ES-I3 (cell line): Measurements from ENCODE around the gene PITPNC1.
"Not testable (repeated sequence)": the region's sequence is repeated elsewhere in the genome, so short reads cannot be mapped to it uniquely, and the experiment has no call there.

Experiments
- H3K36me3 ChIP-seq: 2 replicates; pipeline ENCODE4 v1.6.1; 2013; ENCODE audit warnings: mild to moderate bottlenecking, low read length, control low read depth, moderate library complexity; ENCODE audit not compliant: insufficient read depth
- H3K4me1 ChIP-seq: 2 replicates; pipeline ENCODE4 v1.6.1; 2013; ENCODE audit warnings: mild to moderate bottlenecking, control low read depth, low read length; ENCODE audit not compliant: insufficient read depth
- H3K9ac ChIP-seq: 2 replicates; pipeline ENCODE4 v1.6.1; 2013; ENCODE audit warnings: low read depth, mild to moderate bottlenecking, low read length, moderate library complexity
- H3K9me3 ChIP-seq: 2 replicates; pipeline ENCODE4 v1.6.1; 2013; ENCODE audit warnings: mild to moderate bottlenecking, low read length, moderate library complexity; ENCODE audit not compliant: control insufficient read depth, insufficient read depth

The PITPNC1 gene

DNA sequence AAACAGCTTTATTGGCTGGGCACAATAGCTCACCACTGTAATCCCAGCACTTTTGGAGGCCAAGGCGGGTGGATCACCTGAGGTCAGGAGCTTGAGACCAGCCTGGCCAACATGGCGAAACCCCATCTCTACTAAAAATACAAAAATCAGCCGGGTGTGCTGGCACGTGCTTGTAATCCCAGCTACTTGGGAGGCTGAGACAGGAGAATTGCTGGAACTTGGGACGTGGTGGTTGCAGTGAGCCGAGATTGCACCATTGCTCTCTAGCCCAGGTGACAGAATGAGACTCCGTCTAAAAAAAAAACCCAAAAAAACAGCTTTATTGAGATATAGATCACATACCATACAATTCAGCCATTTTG is 274.1 kb downstream of the PITPNC1 start:
- H3K9ac ChIP-seq, H3K9me3 ChIP-seq, H3K36me3 ChIP-seq: not testable (repeated sequence)
- H3K4me1 ChIP-seq: peaks cover 17% of the 10 kb centered on the region

DNA sequence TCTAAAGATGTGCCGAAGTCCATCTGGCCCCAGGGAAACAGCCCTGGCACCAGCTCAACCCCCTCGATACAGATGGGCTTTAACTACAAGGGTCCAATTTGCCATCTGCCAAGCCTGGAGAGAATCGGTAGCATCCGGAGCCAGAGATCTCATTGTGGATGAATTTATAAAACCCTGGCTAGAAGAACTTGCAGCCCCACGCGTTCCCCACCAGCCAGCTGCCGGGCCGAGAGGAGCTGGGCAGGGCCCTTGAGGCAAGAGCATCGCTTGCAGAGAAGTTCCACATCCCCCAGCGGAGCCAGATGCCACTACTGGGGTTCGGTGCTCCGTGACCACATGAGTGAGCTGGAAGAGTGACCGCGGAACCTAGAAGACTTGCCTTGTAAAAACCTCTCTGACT is 275.4 kb downstream of the PITPNC1 start:
- Histone ChIP-seq H3K9ac (no peak overlapping the region), H3K9me3 (no peaks in the 10 kb centered on the region), H3K36me3 (peaks cover 2% of the 10 kb centered on the region; the same call in 1 of the 2 replicates), H3K4me1 (peaks cover 17% of the 10 kb centered on the region)

DNA sequence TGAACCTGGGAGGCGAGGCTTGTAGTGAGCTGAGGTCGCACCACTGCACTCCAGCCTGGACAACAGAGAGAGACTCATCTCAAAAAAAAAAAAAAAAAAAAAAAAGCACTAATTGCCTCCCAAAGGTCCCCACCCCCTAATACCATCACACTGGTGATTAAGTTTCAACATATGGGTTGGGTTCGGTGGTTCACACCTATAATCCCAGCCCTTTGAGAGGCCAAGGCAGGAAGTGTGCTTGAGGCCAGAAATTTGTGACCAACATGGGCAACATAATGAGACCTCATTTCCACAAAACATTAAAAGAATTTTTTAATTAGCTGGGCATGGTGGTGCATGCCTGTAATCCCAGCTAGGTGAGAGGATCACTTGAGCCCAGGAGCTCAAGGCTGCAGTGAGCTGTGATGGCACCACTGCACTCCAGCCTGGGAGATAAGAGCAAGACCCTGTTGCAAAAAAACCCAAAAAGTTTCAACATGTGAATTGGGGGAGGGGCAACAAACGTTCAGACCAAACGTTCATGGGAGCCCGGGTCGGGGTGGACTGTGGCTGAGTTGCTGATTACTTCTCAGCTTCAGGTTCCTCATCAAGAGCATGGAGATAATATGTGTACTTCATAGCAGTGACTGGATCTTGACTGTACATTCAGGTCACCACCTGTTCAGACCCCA is 278.5 kb downstream of the PITPNC1 start:
- H3K36me3 ChIP-seq: peaks cover 2% of the 10 kb centered on the region; the same call in 1 of the 2 replicates
- no peak overlapping the region for H3K9ac ChIP-seq
- H3K9me3 ChIP-seq: peaks cover 14% of the 10 kb centered on the region
- peaks cover 5% of the 10 kb centered on the region; the same call in 1 of the 2 replicates for H3K4me1 ChIP-seq

DNA sequence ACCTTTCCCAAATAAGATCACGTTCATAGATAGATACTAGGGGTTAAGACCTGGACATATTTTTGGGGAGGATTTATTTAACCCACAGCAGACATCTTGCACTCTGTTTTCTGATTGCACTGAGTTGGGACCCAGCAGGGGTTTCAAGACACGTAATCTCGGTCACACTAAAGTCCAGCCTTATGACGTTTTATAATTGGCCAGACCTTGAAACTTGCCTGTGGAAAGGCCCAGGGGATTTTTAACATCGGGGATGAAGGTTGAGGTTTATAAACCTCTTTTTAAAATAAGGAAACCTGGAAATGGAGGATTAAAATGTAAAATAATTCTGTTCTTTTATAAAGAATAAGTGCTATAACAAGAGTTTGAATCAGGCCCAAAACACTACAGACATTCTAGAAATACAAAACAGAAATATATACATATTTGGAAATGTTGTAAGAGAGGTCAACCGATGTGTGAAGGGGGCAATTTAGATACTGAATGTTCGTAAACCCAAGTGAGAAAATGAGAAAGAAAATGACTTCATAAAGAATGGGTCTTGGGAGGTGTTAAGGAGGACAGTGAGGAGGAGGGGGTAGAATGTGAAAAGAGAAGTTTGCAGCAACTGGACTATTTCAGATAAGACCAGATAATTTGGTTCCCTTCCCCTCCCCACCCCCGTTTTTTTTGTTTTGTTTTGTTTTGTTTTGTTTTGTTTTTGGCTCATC is 279.6 kb downstream of the PITPNC1 start:
- Histone ChIP-seq H3K9me3 (peaks cover 14% of the 10 kb centered on the region), H3K4me1 (no peaks in the 10 kb centered on the region), H3K36me3 (no peaks in the 10 kb centered on the region), H3K9ac (no peak overlapping the region)

DNA sequence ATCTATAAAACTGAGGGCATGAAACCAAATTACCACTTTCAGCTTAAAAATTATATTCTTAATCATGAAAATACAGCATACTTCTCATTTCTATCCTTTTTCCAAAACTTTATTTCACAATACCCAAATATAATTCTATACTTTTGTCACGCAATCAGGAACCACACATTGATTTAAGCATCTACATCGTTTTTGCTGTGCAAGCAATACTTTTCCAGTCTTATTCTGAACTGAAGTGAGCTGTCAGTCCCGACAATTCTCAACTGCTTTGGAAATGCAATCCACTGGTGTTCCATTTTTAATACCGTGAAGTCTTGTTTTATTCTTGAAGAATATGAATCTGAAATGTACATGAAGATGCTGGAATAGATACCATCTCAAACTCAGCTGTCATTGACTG is 280.5 kb downstream of the PITPNC1 start:
- Histone ChIP-seq H3K9me3 (peaks cover 14% of the 10 kb centered on the region), H3K9ac (no peak overlapping the region), H3K36me3 (no peaks in the 10 kb centered on the region), H3K4me1 (no peaks in the 10 kb centered on the region)

DNA sequence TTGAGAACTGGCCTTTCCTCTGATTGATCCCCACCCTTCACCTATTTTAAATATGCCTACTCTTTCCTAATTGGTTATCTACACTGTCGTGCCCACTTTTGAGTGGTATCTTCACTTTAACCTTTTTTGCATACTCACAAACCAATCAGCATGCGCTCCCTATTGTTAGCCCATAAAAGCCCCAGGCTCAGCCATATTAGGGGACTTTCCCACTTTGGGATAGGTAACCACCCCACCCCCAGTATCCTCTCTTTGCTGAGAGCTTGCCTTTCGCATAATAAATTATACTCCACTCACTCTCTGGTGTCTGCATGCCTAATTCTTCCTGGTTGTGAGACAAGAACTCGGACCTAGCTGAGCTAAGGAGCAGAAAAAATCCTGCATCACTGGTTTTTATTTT is 281.2 kb downstream of the PITPNC1 start:
- Histone ChIP-seq H3K9ac (no peak overlapping the region), H3K4me1 (no peaks in the 10 kb centered on the region), H3K9me3 (peaks cover 14% of the 10 kb centered on the region), H3K36me3 (no peaks in the 10 kb centered on the region)

DNA sequence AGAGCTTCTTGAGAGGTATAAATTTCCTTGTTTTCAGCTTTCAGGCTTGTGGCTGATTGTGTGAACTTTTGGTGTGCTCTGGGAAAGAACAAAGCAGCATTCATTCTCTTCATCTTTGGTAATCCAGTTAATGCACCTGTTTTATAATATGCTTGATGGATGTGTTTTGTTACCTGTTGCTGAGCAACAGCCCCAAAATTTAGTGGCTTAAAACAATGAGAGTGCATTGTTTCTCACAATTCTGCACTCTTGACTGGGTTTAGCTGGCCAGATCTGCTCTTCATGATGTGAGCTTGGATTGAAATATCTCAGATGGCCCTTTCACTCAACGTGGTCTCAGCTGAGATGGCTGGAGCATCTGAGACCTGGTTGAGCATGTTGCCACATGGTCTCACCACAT is 281.9 kb downstream of the PITPNC1 start:
- Histone ChIP-seq H3K9ac (no peak overlapping the region), H3K4me1 (no peaks in the 10 kb centered on the region), H3K36me3 (no peaks in the 10 kb centered on the region), H3K9me3 (peaks cover 14% of the 10 kb centered on the region)

DNA sequence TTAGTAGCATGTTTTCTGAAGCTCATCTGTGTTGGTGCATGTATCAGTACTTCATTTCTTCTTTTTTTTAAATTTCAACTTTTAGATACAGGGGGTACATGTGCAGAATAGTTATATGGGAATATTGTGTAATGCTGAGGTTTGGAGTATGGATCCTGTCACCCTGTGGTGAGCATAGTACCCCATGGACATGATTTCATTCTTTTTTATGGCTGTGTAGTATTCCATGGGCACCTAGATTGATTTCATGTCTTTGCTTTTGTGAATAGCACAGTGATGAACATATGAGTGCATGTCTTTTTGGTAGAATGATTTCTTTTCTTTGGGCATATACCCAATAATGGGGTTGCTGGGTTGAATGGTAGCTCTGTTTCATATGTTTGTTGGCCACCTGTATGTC is 285.6 kb downstream of the PITPNC1 start:
- Histone ChIP-seq H3K36me3 (no peaks in the 10 kb centered on the region), H3K4me1 (no peaks in the 10 kb centered on the region), H3K9me3 (peaks cover 11% of the 10 kb centered on the region)

DNA sequence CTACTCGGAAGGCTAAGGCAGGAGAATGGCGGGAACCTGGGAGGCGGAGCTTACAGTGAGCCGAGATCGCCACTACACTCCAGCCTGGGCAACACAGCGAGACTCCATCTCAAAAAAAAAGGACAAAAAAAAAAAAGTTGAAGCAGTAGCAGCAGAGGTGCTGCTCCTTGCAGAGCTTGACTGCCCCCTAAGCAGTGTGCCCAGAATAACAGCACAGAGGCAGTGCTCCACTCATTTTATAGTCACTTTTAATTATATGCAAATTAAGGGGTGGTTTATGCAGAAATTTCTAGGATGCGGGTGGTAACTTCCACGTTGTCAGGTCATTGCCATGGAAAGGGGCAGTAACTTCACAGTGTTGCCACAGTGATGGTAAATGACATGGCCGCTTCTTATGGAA is 286.4 kb downstream of the PITPNC1 start:
- Histone ChIP-seq H3K9me3 (peaks cover 4% of the 10 kb centered on the region; the same call in 1 of the 2 replicates), H3K36me3 (no peaks in the 10 kb centered on the region), H3K9ac (no peak overlapping the region), H3K4me1 (no peaks in the 10 kb centered on the region)

More for the DNA sequence above, 285.6 kb downstream of the PITPNC1 start:
- H3K9ac ChIP-seq: no peak overlapping the region

DNA sequence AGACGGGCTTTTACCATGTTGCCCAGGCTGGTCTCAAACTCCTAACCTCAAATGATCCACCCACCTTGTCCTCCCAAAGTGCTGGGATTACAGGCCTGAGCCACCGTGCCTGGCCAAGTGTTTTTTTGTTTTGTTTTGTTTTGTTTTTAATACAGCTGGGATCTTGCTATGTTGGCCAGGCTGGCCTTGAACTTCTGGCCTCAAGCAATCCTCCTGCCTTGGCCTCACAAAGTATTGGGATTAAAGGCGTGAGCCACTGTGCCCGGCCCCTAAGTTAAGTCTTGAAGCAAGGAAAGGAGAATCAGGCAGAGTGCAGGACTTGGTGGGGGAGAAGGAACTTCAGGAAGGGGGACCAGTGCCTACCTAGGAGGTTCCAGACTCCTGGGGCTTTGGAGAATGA is 288.9 kb downstream of the PITPNC1 start:
- no peaks in the 10 kb centered on the region for H3K4me1 ChIP-seq
- H3K9ac ChIP-seq: no peak overlapping the region
- H3K36me3 ChIP-seq: no peaks in the 10 kb centered on the region
- H3K9me3 ChIP-seq: no peaks in the 10 kb centered on the region

DNA sequence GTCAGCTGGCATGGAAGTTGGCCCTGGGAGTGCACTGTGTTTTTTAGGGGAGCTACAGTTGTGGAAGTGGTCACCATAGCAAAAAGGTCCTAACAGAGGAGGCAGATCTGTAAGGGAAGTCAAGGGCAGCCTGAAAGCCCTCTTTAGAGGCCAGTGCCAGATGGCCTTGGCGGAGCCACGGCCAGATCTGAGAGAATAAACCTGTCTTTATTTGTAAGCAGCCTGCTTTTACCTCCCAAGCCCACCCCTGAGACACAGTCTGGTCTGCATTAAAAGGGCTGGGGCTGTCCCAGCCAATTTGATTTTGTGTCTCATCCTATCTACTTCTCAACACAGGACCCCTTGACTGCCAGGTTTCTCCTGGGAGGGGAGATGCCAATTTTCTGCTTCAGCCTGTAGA is 289.6 kb downstream of the PITPNC1 start:
- Histone ChIP-seq H3K36me3 (no peaks in the 10 kb centered on the region), H3K4me1 (no peaks in the 10 kb centered on the region), H3K9me3 (no peaks in the 10 kb centered on the region), H3K9ac (no peak overlapping the region)

DNA sequence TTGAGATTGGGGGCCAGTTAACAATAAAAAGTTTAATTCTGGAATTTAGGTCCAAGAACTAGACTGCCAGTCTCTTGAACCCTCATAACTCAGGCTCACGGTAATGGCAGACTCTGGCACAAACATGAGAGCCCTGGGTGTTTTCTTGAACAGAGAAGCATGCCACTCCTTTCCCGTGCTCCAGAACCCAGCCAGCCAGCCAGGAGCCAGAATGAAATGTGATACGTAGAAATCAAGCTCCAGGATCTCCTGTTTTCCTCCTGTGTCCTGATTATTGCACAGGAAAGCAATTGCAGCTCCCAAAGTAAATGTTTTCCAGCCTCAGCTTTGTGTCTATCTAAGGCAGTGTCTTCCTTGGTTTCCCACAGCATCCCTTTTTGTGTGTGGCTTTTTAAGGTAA is 294.4 kb downstream of the PITPNC1 start:
- H3K9me3 ChIP-seq: no peaks in the 10 kb centered on the region
- no peak overlapping the region for H3K9ac ChIP-seq
- H3K36me3 ChIP-seq: no peaks in the 10 kb centered on the region
- H3K4me1 ChIP-seq: no peaks in the 10 kb centered on the region

DNA sequence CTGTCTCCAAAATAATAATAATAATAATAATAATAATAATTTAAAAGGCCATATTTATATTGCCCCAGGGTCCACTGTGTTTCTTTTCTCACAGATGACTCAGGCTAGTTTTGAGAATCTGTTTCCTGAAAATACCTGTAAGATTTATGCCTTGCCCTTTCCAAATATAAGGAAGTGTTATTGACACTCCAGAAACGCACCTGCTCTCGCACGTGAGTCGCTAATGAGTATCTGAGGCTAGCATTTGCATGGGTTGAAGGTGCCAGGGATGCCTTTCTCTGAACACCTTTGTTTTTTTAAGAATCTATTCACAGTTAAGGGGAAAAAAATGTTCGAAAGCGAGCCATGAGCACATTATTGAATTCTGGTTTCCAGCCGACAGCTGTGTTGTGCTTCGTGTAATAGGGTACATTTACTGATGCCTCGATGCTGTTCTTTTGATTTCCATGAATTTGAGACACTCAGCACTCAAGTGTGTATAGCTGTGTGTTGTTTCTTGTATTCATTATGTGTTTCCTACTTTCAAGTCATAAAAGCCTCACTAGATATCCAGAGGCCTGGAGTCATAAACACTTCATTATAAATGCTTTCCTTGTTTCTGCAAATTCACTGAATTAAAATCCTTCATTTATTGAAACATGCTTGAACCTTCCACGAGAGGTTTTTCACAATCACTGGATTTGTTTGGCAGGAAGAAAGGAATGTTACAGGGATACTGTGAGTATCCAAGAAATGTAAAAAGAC is 295.7 kb downstream of the PITPNC1 start:
- H3K9me3 ChIP-seq: no peaks in the 10 kb centered on the region
- H3K9ac ChIP-seq: no peak overlapping the region
- H3K36me3 ChIP-seq: no peaks in the 10 kb centered on the region
- H3K4me1 ChIP-seq: no peaks in the 10 kb centered on the region

DNA sequence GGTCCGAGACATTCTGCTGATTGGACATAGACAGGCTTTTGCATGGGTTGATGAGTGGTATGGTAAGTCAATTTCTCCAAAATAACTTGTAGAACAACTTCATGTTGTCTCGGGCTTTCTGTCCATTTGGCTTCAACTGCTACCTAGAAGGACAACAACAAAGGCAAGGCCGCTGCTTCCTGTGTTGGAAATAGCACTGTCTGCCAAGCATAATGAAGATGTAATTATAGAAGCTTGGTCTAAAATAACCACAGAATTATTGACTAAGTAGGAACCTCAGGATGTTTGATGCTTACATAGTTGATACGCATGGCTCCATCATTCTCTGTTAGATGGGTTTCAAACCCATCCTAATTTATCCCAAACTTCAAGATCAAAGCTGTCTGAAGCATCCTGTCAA is 298.4 kb downstream of the PITPNC1 start:
- Histone ChIP-seq H3K9ac (no peak overlapping the region), H3K4me1 (no peaks in the 10 kb centered on the region), H3K36me3 (no peaks in the 10 kb centered on the region)

DNA sequence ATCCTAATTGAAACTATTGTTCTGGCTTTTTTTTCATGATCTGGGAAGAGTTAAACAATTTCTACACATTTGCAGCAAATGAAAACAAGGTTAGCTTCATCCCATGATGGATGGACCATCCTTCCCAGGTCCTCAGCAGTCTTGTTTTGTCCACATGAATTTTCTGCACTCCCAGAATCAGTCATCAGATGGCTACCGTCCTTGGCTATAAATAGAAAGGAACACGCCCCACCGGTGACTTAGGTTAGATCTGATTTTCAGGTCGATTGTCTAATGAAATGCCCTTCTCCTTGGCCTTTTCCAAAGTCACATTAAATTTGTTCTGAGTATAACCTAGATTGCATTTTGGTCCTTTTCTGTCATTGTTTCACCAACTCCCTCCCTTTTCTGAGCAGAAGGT is 299.2 kb downstream of the PITPNC1 start:
- Histone ChIP-seq H3K9me3 (no peaks in the 10 kb centered on the region), H3K36me3 (no peaks in the 10 kb centered on the region), H3K9ac (no peak overlapping the region), H3K4me1 (no peaks in the 10 kb centered on the region)

More for the DNA sequence above, 298.4 kb downstream of the PITPNC1 start:
- no peaks in the 10 kb centered on the region for H3K9me3 ChIP-seq
